GM12873 (cell line): ENCODE results near the gene GLYAT.

ENCODE experiments used
- TF ChIP-seq, protein P1 (sequence below): IDR thresholded peaks from 2 replicates; pipeline ENCODE4 v1.5.1; 2012; ENCODE audit warnings: low read depth, mild to moderate bottlenecking, moderate library complexity, low read length, control low read depth; ENCODE audit not compliant: insufficient read depth; ENCODE audit errors: missing control alignments

Gene GLYAT

DNA sequence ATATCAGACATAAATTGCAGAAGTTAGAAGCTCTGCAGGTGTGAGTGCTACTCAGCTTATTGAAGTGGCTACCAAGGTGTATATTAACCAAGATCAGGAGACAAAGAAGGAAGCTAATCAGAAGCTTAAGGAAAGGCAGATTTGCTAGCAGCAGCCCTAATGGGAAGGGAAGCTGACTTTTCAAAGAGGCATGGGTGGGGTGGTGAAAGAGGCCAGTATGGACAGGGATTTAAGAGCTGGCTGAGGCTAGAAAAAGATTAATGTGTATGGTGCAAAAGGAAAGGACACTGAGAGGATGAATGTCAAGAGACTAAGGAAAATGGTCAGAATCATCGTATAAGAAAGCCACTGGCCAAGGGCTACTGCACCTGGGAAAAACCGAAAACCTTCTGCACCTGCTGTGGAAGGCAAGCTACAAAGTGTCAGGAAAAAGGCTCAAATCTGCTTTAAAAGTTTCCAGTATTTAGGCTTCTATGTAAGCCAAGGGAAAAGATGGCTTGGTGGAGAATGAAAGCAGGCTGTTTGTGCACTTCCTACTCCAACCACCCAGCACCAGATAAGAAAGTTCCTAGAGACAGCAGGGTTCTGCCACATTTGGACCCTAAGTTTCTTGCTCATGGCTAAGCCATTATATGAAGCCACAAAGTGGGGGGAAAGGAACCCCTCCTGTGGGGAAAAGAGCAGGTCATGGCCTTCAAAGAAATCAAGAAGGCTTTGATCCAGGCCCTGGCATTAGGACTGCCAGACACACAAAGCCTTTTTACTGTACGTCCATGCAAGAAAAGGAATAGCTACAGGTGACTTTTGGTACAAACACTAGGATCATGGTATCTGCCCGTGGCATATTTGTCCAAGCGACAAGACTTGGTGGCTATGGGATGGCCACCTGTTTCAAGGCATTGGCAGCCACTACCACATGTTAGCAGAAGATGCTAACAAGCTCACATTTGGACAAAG lies 40.9 kb upstream of the GLYAT start:
- TF ChIP-seq, protein P1, sequence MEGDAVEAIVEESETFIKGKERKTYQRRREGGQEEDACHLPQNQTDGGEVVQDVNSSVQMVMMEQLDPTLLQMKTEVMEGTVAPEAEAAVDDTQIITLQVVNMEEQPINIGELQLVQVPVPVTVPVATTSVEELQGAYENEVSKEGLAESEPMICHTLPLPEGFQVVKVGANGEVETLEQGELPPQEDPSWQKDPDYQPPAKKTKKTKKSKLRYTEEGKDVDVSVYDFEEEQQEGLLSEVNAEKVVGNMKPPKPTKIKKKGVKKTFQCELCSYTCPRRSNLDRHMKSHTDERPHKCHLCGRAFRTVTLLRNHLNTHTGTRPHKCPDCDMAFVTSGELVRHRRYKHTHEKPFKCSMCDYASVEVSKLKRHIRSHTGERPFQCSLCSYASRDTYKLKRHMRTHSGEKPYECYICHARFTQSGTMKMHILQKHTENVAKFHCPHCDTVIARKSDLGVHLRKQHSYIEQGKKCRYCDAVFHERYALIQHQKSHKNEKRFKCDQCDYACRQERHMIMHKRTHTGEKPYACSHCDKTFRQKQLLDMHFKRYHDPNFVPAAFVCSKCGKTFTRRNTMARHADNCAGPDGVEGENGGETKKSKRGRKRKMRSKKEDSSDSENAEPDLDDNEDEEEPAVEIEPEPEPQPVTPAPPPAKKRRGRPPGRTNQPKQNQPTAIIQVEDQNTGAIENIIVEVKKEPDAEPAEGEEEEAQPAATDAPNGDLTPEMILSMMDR = no peak

DNA sequence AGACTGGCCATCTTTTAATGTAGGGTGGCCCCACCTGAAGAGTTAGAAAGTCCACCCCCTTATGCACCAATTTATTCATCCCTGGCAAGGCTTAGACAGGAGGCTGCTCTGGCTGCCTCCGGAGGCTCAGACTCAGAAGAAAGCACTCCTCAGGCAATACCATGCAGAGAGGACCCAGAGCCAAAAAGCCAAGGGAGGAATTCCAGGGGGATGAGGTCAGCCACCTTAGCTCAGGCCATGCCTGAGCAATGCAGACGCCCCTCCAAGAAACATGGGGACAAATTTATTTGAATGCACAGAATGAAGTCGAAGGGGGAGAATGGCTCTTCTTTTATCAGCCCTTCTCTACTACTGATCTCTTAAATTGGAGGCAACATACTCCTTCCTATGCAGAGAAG lies 39.7 kb upstream of the GLYAT start:
- TF ChIP-seq, protein P1 = no peak

DNA sequence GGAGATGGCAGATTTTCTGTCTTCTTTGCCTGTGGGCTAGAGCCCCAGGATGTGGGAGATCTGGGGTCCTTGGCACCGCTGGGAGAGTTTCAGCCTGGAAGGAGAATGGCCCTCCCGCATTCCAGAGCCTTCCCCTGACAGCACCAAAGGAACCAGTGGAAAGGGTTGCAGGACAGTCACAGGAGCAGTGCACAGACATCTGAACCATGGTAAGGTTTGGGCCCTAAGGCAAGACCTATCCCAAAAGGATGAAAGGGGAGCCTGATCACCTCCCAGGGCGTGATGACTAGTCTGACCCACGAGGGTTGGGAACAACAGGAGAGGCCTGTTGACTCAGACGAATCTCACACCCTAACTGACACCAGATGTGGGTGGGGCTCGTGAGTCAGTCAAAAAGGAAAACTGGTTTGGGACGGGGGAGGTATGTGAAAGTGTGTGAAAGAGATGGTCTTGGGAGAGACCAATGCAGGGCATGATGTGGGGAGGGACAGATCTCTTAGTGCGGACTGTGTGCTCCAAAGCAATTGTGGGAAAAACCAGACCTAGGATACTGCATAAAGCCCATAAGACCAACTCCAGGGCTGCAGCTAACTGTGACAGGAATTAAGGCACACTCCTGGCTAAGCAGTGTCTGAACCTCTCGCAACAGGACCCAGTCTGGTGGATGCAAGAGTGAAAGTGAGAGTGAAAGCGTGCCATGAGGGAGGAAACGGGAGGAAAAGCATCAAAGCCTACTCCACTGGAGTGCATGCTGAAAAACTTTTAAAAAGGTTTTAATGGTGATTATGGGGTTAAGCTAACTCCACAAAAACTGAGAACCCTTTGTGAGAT lies 39.1 kb upstream of the GLYAT start:
- TF ChIP-seq, protein P1 = no peak

DNA sequence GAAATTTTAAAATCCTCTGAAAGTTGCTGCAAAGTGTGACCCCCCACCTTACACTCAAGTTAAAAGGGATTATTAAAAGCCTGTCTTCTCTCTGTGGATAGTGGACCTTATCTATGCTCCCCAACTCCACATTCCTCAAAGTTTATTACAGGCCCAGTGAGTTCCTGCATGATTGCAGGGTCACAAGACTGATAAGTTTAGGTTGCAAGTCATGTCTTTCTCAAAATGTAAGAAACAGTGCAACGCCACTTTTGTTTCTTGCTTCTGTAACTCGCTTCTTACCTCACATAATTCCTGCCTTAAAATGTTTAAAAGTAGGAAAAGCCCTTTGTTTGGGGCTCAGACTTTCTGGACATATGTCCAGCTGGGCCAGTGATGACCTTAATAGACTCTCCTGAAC lies 38.4 kb upstream of the GLYAT start:
- TF ChIP-seq, protein P1 = no peak

DNA sequence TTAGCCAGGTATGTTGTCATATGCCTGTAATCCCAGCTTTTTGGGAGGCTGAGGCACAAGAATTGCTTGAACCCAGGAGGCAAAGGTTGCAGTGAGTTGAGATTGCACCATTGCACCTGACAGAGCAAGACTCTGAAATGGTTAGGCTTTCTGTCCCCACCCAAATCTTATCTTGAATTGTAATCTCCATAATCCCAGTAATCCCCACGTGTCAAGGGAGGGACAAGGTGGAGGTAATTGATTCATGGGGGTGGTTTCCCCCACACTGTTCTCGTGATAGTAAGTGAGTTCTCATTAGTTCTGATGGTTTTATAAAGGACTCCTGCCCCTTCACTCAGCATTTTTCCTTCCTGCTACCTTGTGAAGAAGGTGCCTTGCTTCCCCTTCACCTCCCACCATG lies 37.6 kb upstream of the GLYAT start:
- TF ChIP-seq, protein P1 = no peak

DNA sequence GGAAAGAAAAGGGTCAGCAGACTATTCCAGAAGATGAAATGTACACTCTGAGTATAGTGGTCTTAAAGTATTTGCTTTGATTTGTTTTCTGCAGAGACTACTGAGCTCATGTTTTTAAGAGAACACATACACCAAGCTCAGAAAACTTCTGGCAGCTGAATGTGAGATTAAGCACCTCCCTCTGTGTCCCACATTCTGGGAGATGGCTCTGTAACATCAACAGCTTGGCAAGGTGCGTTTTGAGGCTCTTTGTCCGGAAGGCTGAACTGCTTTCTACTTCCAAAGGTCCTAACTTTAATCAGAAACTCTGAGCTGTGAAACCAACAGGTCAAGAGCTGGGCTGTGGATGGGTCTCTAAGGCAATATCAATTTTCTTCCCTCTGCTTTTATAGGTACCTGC lies 36.4 kb upstream of the GLYAT start:
- TF ChIP-seq, protein P1 = no peak

DNA sequence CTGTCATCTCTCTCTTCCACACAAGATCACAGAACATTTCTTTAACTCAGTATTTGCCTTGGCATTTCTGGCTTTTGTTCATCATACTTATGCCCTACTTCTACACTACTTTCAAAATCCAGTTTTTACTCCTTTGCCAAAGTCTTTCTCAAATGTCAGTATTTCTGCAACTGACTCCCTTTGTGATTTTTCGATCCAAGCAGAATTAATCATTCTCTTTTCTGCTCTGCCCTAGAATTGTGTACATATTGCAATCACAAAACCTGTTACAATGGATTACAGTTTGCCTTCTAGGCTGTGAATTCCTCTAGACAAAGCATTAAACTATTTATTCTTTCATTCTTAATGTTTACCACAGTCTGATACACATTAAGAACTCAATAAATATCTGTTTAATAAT lies 33.3 kb upstream of the GLYAT start:
- TF ChIP-seq, protein P1 = no peak
